DMS114 treated with DMSO at 0.1 percent for 48 hours (cell line): ENCODE data around the gene TOM1L2.

Experiments
- DNase-seq: peaks from one replicate; lab custom pipeline; 2025; ENCODE audit not compliant: unreplicated experiment; lab: John Stamatoyannopoulos, UW

TOM1L2 gene

DNA sequence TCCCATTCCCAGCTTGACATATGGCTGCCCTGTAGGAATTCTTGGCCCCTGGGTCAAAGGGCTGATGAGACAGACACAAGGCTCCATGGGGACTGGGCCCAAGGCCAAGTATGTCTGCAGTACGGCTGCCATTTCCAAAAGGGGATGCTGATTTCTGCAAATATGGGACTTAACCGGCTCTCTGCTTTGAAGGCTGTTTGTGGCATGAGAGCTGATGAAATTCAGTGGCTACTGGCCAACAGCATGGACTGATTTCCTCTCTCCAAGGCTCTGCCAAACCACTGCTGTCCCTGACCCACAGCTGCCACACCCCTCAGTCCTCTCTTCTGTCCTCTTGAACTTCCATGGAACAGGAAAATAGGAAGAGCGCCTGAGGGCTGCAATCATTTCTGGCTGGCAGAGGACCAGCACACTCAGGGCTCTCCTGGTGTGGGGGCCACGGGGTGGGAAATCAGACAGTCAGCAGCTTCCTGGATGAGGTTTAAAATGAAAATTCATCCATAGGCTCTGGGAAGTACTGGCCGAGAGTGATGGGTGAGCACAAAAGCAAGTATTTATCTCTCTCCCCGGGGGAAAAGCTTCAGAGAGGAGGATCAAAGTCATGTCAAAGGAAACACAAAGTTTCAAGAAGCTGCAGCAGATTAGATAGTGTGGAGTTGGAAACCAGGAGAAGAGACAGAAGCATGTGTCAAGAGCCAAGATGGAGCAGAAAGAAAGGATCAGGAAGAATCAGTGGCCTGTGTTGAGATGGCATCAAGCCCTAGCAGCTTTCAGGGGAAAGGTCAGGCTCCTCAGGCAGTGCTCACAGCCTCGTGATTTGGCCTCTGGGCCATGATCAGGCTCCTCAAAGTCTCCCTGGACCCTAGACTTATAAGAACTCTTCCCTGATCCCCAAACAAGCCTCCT, 71.3 kb downstream of the TOM1L2 start:
- no peak for DNase-seq

DNA sequence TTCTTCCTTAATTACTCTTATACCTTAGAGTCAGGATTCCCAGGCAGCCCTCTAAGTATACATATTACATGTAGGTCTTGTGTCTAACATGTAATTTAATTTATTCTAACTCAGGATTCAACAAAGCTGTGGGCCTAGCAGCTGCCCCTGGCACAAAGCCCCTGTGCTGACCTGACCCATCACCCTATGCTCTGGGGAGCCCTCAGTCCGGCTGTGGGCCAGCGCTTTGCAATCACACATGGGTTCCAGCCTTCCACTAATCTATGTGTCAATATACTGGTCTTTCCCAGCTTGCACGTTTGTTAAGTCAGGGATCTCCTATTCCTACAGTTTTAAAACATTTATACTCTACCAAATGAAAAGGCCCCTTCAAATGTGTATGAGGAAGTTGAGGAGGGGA, 72.7 kb downstream of the TOM1L2 start:
- DNase-seq: no peak

DNA sequence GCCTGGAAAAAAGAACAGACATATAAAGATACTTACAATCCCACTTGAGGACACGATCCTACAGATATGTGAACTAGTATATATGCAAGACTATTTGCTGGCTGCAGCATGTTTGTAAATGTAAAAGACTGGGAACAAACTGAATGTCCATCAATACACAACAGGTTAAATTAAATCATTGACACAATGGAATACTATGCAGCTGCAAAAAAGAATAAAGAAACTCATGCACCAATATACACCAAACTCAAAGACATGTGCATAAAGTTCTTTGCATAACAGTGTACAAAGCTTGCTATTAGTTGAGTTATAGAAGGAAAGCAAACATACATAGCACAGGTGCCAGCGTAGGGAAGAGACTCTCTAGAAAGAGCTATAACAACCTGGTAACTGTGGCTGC, 73.5 kb downstream of the TOM1L2 start:
- no peak for DNase-seq

DNA sequence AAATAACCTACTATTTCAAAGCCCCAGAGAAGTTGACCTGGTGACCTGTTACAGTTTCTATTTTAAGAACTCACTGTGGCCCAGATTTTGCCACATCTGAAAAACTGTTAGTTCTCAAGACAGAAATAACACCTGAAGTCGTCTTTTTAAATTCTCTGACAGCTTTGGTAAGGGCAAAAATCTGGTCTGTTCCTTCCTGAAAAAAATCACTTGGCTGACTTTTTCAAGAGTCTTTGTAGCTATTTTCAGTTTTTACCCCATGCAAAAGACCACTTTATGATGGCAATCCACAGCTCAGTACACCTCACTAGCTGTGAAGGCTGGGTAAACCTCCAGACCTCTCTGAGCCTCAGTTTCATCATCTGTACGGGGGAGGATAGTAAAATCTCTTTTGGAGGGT, 74.8 kb downstream of the TOM1L2 start:
- DNase-seq: no peak

DNA sequence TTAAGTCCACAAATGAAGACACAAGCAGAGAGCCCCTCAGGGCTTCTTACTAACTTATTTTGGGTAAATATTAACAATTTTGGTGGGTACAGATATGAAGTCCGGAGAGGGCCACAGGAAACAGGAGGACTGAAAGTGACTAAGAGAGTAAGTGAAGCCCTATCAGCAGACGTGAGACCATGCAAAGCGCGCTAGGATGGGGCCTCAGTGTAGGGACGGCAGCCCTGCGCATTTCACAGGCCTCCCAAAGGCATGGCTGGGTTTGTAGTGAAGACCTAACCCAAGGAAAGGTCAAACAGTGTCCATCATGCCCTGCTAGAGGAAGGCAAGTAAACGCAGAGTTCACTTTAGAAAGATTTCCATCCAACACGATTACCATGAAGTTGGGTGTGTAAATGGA, 75.5 kb downstream of the TOM1L2 start:
- DNase-seq: no peak

DNA sequence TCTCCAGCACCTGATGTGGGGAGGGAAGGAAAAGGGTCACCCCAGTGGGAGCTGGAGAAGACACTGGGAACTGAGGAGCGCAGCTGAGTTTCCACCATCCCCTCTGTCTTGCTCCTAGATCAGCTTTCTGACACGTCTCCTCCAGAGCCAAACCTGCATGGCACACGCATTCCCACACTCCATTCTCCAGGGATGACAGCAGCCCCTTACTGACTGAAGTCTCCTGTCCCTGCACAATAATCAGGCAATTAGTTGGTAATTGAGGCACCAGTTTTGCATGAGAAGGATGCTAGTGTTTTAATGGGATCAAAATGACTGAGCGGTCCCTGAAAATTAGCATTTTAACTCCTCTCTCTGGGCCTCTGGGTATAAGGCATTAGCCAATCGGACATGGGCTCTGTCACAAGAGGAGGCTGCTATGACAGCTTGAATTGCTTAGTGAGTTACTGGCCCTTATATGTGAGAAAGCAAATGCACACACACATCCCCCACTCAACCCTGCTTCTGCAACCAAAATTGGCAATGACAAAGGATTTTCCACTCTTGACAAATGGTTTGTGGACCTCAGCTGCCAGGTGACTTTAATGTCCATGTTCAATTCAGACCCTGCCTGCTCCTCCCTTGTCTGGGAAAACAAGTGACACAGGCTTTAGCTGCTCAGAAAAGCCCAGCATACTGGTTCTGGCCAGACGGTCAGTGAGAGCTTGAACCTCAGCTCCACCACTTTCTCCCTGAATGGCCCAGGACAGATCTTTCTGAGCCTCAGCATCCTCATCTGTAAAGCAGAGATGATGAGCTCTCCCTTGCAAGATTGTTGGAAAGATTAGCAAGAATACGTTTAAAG, 78.2 kb downstream of the TOM1L2 start:
- no peak for DNase-seq

DNA sequence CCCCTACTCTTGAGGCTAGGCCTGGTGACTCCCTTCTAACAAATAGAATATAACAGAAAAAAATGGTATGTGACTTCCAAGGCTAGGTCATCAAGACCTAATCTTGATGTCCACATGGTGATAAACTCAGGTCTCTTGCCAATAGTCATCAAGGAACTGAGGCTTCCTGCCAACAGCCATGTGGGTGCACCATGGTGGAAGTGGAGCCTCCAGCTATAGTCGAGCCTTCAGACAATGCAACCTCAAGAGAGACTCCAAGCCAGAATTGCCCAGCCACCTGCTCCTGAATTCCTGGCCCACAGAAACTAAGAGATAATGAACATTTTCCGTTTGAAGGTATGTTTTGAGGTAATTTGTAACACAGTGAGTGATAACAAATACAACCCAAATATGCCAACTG, 79.5 kb downstream of the TOM1L2 start:
- no peak for DNase-seq

DNA sequence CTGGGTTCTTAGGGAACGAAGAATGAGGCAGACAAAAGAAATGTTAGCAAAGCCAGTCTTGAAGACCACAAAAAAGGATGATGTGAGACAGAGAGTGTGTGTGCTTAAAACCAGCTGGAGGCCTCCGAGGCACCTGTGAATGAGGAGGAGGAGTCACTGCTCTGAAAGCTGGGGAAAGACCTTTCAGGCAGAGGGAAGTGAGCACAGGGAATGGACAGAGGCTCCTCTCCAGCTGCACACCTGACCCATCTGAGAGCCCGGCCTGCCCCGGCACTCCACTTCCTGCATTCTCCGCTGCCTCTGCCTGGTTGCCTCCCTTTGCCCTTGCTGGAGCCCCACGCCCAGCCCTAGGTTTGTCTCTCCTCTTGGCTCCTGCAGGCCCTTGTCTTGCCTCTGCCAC, 80.2 kb downstream of the TOM1L2 start:
- no peak for DNase-seq

DNA sequence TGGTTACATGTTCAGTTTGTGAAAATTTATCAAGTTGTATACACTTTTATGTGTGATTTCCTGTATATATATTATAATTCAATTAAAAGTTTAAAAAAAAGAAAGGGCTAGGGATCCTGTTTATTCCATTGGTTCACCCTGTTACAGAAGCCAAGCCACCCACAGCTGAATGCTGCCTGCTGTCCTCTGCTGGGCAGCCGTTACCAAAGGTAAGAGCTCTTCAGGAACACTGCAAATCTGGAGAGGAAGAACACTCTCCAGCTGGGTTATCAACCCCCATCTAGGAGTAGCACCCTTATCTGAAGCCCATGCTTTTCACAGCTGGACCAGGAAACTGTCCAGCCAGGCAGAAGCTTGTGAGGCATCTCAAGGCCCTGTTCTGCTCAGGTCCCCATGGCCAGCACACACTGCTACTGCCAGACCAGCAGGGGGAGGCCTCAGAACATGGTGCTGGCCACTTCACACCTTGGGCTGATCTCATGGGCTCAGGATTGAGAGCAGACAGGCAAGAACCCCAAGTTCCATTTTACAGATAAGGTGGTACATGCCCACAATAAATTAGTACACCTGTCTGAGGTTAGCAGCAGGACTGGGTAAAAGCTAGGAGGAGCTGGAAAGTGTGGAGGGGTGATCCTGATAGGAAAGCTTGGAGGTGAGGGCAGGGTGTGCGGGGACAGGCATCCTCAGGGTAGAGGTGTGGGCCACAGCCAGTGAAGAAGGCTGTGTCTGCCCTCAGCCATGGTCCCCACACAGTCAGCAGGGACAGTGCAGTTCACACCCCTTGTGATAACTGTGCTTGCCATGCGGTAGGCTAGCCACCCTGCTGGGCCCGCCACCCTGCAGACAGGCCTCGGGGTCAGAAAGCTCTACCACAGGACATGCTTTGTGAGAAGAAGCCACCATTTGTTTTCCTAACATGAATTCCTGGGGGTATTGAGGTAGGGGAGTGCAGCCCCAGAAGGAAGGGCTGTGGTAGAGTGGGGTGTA, 81.1 kb downstream of the TOM1L2 start:
- DNase-seq: no peak

DNA sequence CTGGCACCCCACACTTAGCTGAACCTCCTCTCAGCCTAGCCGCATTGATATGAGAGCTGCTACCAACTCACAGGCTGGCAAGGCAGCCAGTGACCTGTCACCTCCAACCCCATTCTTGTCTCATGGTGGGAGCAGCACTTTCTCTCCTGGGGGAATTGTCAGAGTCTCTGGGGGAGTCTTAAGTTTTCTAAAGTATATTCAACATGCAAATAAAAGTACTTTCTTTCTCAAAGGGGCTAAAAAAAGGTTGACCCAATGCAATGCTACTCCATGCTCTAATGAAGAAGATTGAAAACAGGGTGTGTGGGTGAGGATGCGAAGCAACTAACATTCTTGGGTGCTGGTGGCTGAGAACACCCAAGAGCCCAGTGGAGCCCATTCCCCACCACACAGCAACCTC, 82.3 kb downstream of the TOM1L2 start:
- DNase-seq: no peak

DNA sequence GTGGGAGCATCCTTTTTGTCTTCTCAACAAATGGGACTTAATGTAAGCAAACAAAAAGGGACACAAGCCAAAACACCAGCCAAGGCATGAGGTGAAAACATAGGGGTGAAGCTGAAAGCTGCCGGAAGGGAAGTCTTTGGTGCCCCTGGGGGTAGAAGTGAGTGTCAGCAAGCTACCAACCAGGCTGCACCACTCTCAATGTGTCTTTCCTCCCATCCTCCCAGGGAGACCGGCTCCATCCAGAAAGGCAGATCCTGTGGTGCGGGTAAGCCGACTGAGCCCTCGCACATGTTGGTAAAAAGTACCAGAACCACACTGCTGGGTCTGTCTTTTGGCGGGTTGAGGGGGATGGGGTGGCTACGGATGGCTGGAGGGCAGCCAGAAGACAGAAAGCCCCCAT, 83.4 kb downstream of the TOM1L2 start:
- DNase-seq: no peak

DNA sequence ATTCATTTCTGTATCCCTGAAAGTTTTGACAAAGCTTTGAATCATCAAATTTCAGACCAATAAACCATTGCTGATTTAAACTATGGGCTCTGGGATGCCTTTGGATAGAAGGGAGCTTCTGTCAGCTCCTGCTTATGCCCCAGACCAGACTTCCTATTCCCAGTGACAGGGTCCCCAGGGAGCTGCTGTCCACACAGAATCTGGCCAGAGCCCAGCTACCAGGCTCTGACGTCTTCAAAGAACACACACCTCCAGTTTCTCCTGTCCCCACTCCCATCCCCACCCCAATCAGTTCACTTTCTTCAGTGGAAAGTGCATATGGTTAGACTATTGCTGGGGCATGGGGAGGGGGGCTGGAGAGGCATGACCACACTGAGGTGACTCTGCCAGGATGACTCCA, 83.8 kb downstream of the TOM1L2 start:
- no peak for DNase-seq

DNA sequence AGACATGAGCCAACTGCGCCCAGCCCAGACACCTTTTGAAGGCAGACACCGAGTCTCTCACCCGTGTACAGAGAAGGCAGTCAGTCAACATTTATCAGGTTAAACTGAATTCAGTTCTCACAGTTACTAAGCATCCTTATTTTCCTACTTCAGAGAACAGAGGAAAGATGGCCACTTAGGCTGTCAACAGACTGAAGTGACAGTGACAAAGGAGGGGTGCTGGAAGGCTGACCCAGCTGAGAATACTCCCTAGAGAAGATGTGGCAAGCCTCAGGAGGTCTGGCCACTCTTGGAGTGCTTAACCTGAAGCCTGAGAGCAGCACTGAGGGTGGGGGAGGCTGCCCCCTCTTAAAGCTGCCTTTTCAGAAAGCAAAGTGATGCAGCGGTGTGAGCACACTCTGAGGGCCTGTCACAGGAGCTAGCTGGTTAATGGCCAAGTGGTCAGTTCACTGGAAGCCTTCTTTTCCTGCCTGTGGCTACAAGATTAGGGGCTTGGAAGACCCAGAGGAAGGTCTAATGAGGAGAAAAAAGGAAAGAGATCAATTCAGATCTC, 84.4 kb downstream of the TOM1L2 start:
- no peak for DNase-seq

DNA sequence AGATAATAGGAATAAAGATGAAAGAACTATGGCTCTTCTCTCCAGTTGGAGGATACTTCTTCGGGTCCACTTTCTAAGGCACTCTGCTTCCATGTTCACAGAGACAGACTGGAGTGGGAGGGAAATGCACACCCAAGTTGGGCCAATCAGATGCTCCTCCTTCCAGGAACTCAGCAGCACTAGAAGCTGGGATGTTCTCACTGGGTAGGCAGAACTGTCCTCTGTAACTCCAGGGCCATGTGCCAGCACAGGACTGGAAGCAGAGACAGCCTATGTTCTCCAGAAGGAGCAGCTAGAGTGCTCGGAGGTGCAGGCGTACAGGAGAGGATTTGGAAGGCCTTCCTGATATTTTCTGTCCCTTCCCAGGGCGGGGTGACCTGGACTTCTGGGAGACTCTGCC, 85.5 kb downstream of the TOM1L2 start:
- no peak for DNase-seq

DNA sequence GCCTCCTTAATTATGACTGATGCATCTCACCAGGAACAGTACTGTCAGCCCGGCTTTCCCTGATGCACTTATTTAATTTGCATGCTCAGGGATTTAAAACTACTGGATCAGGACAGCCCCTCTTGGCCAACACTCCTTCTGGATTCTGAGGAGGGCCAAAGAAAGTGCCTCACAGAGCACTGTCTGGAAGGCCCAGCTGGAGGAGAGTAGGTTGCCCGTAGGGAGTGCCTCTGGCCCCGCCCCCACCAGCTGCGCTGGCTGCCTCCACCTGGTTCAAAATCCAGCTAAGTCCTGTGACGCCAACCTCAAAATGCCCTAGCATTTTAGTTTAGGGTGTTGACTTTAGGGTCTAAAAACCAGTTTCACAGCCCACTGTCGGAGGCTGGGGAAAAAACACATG, 86.0 kb downstream of the TOM1L2 start:
- DNase-seq: no peak

DNA sequence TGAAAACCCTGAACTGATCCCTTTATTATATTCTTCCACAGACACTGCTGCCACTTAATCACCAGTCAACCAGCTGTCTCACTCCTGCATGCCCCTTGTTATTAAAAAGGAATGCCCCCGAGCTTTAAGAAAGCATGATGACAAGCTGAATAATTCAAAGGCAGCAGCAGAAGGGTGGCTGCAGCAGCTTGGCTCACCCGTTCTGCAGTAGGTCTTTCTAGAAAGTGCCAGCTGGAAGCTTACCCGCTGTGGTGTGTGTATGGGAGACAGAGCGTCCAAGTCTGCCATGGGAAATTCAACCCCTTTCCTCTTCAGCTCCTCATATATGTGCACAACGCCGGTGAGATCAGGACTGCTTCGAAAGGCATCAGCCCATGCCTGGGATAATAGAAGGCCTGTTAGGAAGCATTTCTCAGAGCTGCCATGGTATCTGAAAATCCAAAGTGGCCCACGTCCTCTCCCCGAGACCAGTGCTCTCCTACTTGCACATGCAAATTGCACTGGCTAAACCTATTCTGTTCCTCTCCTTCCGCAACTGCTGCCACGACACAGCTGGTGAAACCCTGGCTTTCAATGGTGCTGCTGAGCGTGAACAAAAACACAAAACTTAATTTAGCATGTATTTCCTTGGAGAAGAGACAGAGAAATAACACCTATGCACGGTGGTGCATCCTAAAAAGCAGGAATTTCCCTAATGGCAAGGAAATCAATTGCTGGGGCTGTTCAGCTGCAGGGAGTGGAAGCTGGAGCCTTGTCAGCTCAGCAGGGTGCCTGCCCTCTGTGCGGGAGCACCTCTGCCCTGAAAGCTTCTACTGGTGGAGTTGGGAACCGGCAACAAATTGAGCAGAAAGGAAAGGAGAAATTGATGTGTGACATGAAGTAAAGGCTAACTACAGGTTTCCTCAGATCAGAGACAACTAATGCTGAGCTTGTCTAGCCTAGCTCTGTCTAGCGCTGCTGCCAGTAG, 87.5 kb downstream of the TOM1L2 start:
- DNase-seq: no peak

DNA sequence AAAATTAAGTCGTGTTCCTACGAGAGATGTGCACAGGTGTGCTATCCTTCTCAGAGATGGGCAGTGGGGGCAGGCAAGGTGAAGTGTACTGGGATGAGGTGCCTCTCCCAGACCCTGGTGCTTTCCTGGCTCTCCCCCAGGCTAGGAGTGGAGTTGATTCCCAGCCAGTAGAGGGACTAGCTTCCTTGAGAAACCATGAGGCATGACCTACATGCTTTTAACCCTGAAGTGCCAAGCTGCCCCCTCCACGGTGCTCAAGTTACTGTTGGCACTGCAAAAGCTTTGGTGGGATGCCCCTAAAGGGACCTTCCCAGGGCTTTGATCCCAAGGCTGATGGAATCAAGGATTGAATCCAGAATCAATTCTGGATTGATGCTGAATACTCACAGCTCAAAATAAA, 88.4 kb downstream of the TOM1L2 start:
- DNase-seq: no peak

DNA sequence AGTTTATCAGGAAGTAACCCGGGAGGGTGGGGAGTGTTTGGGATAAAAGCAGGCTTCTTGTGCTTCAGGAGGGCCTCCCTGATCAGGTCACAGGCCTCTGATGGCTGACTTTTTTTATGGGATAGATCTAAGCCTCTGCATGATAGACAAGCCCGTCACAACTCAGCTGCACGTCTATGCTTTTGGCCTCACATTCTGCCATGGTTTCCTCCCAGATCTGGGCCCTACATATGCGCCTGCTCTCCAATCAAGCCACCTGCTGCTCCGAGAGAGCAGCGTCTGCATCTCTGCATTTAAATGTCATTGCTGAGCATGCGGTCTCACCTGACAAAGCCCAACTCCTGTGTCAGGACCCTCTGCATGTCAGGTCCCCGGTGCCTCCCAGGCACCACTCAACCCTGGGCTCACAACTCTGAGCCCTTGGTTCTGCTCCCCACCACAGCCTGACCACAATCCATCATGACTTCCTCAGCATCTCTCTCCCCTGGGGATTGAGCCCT, 90.1 kb downstream of the TOM1L2 start:
- no peak for DNase-seq

DNA sequence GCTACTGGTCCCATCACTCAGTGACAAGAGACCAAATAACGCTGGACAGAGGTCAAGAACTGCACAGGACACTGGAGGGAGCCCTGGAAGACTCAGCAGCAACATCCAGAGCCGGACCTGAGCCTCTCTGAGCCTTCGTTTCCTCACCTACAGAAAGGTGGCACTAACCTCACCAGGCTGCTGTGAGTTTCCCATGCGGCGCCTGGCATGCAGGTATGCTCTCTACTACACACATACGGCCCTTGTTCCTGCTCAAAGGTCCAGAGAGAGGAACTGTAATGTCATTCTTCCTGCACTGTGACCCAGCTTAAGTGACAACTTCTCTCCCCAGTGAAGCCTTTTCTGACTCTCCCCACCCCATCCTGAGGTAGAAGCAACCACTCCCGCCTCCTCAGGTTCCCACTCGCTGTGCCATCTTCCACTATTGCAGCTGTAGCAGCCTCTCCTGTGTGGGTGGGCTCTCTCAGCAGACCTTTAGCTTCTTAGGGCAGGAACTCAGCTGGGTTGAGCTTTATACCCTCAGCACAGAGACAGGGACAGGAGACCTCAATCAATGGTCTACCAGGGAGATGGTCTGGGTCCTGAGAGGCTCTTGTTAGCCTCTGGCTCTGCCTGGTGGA, 91.5 kb downstream of the TOM1L2 start:
- no peak for DNase-seq
